Stomach smooth muscle (tissue), 2 donors: ENCODE results near the gene STARD3.

Experiments used
- H3K27ac ChIP-seq: one replicate; pipeline ENCODE4 v1.7.0; 2013; ENCODE audit warnings: mild to moderate bottlenecking, low read length, inconsistent platforms
- H3K27me3 ChIP-seq, 2 donors: one replicate each; pipeline ENCODE4 v1.7.0; 2013; ENCODE audit warnings: low read length in 2 of 2; ENCODE audit not compliant: insufficient read depth in 2 of 2, control insufficient read depth in 1 of 2
- H3K36me3 ChIP-seq, 2 donors: one replicate each; pipeline ENCODE4 v1.7.0; 2013; ENCODE audit warnings: low read length in 2 of 2; ENCODE audit not compliant: control insufficient read depth in 2 of 2, insufficient read depth in 2 of 2
- H3K4me1 ChIP-seq: one replicate; pipeline ENCODE4 v1.7.0; 2013; ENCODE audit warnings: low read length; ENCODE audit not compliant: control insufficient read depth, insufficient read depth
- H3K4me3 ChIP-seq, 2 donors: one replicate each; pipeline ENCODE4 v1.7.0; 2013; ENCODE audit warnings: low read length in 2 of 2
- H3K9ac ChIP-seq, 2 donors: one replicate each; pipeline ENCODE4 v1.7.0; 2013; ENCODE audit warnings: low read length in 2 of 2, mild to moderate bottlenecking in 1 of 2
- H3K9me3 ChIP-seq, 2 donors: one replicate each; pipeline ENCODE4 v1.7.0; 2013; ENCODE audit warnings: low read length in 2 of 2; ENCODE audit not compliant: control insufficient read depth in 2 of 2
- donor health status: healthy.
- donor health status: Pancreatic carcinoma.

The STARD3 gene

GRCh38 chr17:39677072-39677471 lies 40.1 kb downstream of the STARD3 start:
- Histone ChIP-seq H3K4me1 (peaks cover 13% of the 10 kb centered on the region), H3K27me3 (peaks cover under 1 to 2% of the 10 kb centered on the region in 2 donors), H3K27ac (no peak overlapping the region), H3K4me3 (no peak overlapping the region), H3K9me3 (no peaks in the 10 kb centered on the region), H3K9ac (no peak overlapping the region), H3K36me3 (peaks cover 0 to 4% of the 10 kb centered on the region in 2 donors)

GRCh38 chr17:39677542-39678339 lies 40.8 kb downstream of the STARD3 start:
- Histone ChIP-seq H3K27me3 (no peaks in the 10 kb centered on the region), H3K9me3 (no peaks in the 10 kb centered on the region), H3K4me1 (peaks cover 13% of the 10 kb centered on the region), H3K4me3 (no peak overlapping the region), H3K27ac (peak overlapping the region; percentile 2), H3K36me3 (peaks cover 0 to 4% of the 10 kb centered on the region in 2 donors), H3K9ac (no peak overlapping the region)

- Histone ChIP-seq H3K27ac (no peak overlapping the region), H3K9ac (no peak overlapping the region), H3K4me1 (peaks cover 13% of the 10 kb centered on the region), H3K36me3 (peaks cover 5 to 6% of the 10 kb centered on the region in 2 donors), H3K4me3 (no peak overlapping the region), H3K27me3 (no peaks in the 10 kb centered on the region), H3K9me3 (no peaks in the 10 kb centered on the region)
Measured at GRCh38 chr17:39678340-39679116, 41.6 kb downstream of the STARD3 start.

- no peak overlapping the region for H3K27ac ChIP-seq
- no peaks in the 10 kb centered on the region for H3K9me3 ChIP-seq
- no peak overlapping the region for H3K9ac ChIP-seq
- no peaks in the 10 kb centered on the region for H3K27me3 ChIP-seq
- H3K36me3 ChIP-seq = peaks cover 9 to 10% of the 10 kb centered on the region in 2 donors
- H3K4me1 ChIP-seq = peaks cover 13% of the 10 kb centered on the region
- H3K4me3 ChIP-seq = no peak overlapping the region
Measured at GRCh38 chr17:39679521-39680192, 42.7 kb downstream of the STARD3 start.

- Histone ChIP-seq H3K9ac (no peak overlapping the region), H3K9me3 (no peaks in the 10 kb centered on the region), H3K36me3 (peaks cover 9 to 14% of the 10 kb centered on the region in 2 donors), H3K27me3 (no peaks in the 10 kb centered on the region), H3K4me1 (peaks cover 6% of the 10 kb centered on the region), H3K27ac (no peak overlapping the region), H3K4me3 (no peak overlapping the region)
Measured at GRCh38 chr17:39683295-39683939, 46.5 kb downstream of the STARD3 start.

GRCh38 chr17:39684369-39685192 lies 47.6 kb downstream of the STARD3 start:
- Histone ChIP-seq H3K36me3 (peaks cover 9 to 14% of the 10 kb centered on the region in 2 donors), H3K27me3 (no peaks in the 10 kb centered on the region), H3K9ac (no peak overlapping the region), H3K9me3 (no peaks in the 10 kb centered on the region), H3K27ac (no peak overlapping the region), H3K4me3 (no peak overlapping the region), H3K4me1 (peaks cover 7% of the 10 kb centered on the region)

- peaks cover 9 to 10% of the 10 kb centered on the region in 2 donors for H3K36me3 ChIP-seq
- H3K27me3 ChIP-seq = no peaks in the 10 kb centered on the region
- peak overlapping the region; percentile 42 to 58 for H3K9ac ChIP-seq
- H3K27ac ChIP-seq = peak overlapping the region; percentile 84
- H3K4me1 ChIP-seq = peaks cover 7% of the 10 kb centered on the region
- peak overlapping the region; percentile 87 to 94 for H3K4me3 ChIP-seq
- H3K9me3 ChIP-seq = no peaks in the 10 kb centered on the region
Measured at GRCh38 chr17:39687101-39687545, 50.2 kb downstream of the STARD3 start.

GRCh38 chr17:39687546-39688474 lies 50.9 kb downstream of the STARD3 start, which contains the start of gene PGAP3:
Gene PGAP3 (minus strand): TSS chr17:39688057. CDS start chr17:39688014, 43 bp downstream.
- Histone ChIP-seq H3K27me3 (no peaks in the 10 kb centered on the region), H3K4me1 (peaks cover 7% of the 10 kb centered on the region), H3K36me3 (peaks cover 9 to 10% of the 10 kb centered on the region in 2 donors), H3K9me3 (no peaks in the 10 kb centered on the region), H3K27ac (peak within 1 kb of the TSS; percentile 84), H3K4me3 (peak within 1 kb of the TSS; percentile 87 to 94), H3K9ac (peak within 1 kb of the TSS; percentile 58 to 84)

GRCh38 chr17:39688475-39688835 lies 51.5 kb downstream of the STARD3 start:
- no peaks in the 10 kb centered on the region for H3K9me3 ChIP-seq
- H3K9ac ChIP-seq = peak overlapping the region; percentile 58 to 84
- H3K4me3 ChIP-seq = peak overlapping the region; percentile 87 to 94
- peak overlapping the region; percentile 84 for H3K27ac ChIP-seq
- H3K4me1 ChIP-seq = peaks cover 7% of the 10 kb centered on the region
- H3K27me3 ChIP-seq = no peaks in the 10 kb centered on the region
- H3K36me3 ChIP-seq = peaks cover 5 to 9% of the 10 kb centered on the region in 2 donors
